GM12878 (cell line): ENCODE measurements around the gene SHB. TPM values are rescaled to one million over a fixed set of nuclear protein-coding genes. Genes with fewer than 3 reads are reported as not detected.

Experiments used
- ATF7 ChIP-seq: fragments of 450-650 bp; IDR thresholded peaks from 2 replicates; pipeline ENCODE4 v1.6.1; 2016; ENCODE audit warnings: low read depth, mild to moderate bottlenecking
- CBX3 ChIP-seq: fragments of 200-600 bp; sonication (generic); IDR thresholded peaks from 2 replicates; pipeline ENCODE4 v1.6.1; 2016; ENCODE audit warnings: low read depth, borderline replicate concordance
- FOS ChIP-seq: IDR thresholded peaks from 3 replicates; pipeline ENCODE4 v1.6.1; 2011; ENCODE audit warnings: borderline replicate concordance; ENCODE audit not compliant: insufficient read length; ENCODE audit errors: extremely low read depth
- HDAC6 ChIP-seq: fragments of 200-600 bp; sonication (generic); IDR thresholded peaks from one replicate; pipeline ENCODE4 v1.8.0; 2017; ENCODE audit warnings: antibody characterized with exemption; ENCODE audit not compliant: unreplicated experiment
- IRF4 ChIP-seq: IDR thresholded peaks from 2 replicates; pipeline ENCODE4 v1.6.1; 2011; ENCODE audit warnings: low read depth, low read length
- MYB ChIP-seq: fragments of 150-350 bp; IDR thresholded peaks from 2 replicates; pipeline ENCODE4 v1.6.1; 2014; ENCODE audit warnings: mild to moderate bottlenecking, low read depth, low read length, borderline replicate concordance
- NBN ChIP-seq: fragments of 450-650 bp; IDR thresholded peaks from 2 replicates; pipeline ENCODE4 v1.6.1; 2016
- NFXL1 ChIP-seq: fragments of 450-650 bp; IDR thresholded peaks from 2 replicates; pipeline ENCODE4 v1.6.1; 2017; ENCODE audit warnings: antibody characterized with exemption, mild to moderate bottlenecking, borderline replicate concordance
- POLR2AphosphoS5 ChIP-seq: IDR thresholded peaks from 2 replicates; pipeline ENCODE4 v1.6.1; 2011; ENCODE audit warnings: mild to moderate bottlenecking, low read length, inconsistent platforms
- RUNX3 ChIP-seq: IDR thresholded peaks from 2 replicates; pipeline ENCODE4 v1.6.1; 2012; ENCODE audit warnings: low read length, inconsistent platforms
- STAT1 ChIP-seq: fragments of 450-650 bp; conservative IDR thresholded peaks from 2 replicates; pipeline ENCODE4 v1.6.1; 2014; ENCODE audit warnings: antibody characterized with exemption, mild to moderate bottlenecking
- STAT3 ChIP-seq: IDR thresholded peaks from 2 replicates; pipeline ENCODE4 v1.6.1; 2011; ENCODE audit warnings: low read depth, low read length, improper control_type of control experiment
- TBL1XR1 ChIP-seq: IDR thresholded peaks from 2 replicates; pipeline ENCODE4 v1.6.1; 2012; ENCODE audit warnings: low read depth, low read length, improper control_type of control experiment
- ZZZ3 ChIP-seq: IDR thresholded peaks from 2 replicates; pipeline ENCODE4 v1.6.1; 2011; ENCODE audit warnings: low read depth; ENCODE audit not compliant: control insufficient read depth, insufficient read length
- polyA plus RNA-seq, 11 experiments: library from polyadenylated mRNA; depleted of rRNA in 4 of 11; unstranded in 6 of 11; stranded (reverse) in 5 of 11; fragments of >200 nt; fragmentation: Nextera tagmentation in 4 of 11; fragmentation: Illumina TruSeq in 1 of 11; extraction: Ambion mirVana in 4 of 11; extraction: Trizol in 1 of 11; gene quantifications; 1 replicate in 1 of 11; 2 replicates in 10 of 11; pipeline versions ENCODE4 v1.2.1 to v1.2.3, GENCODE V29; 2011 to 2016; ENCODE audit warnings: inconsistent platforms in 2 of 11, missing spikeins in 2 of 11, low read depth in 1 of 11
- total RNA-seq, 4 experiments: library from RNA; depleted of rRNA in 3 of 4; stranded (reverse); fragments of >200 nt in 3 of 4; fragmentation: Illumina TruSeq in 1 of 4; extraction: Trizol in 1 of 4; gene quantifications; 2 replicates each; pipeline versions ENCODE4 v1.2.1 to v1.2.3, GENCODE V29; 2013 to 2021
- TF ChIP-seq, protein P1 (sequence below): fragments of 450-650 bp; conservative IDR thresholded peaks from 2 replicates; pipeline ENCODE4 v1.6.1; 2017; ENCODE audit warnings: mild to moderate bottlenecking, moderate library complexity
- TF ChIP-seq, protein P2 (sequence below): IDR thresholded peaks from 2 replicates; pipeline ENCODE4 v1.6.1; 2012; ENCODE audit warnings: low read depth, low read length, improper control_type of control experiment
- TF ChIP-seq, protein P3 (sequence below): fragments of 450-650 bp; IDR thresholded peaks from 2 replicates; pipeline ENCODE4 v1.6.1; 2016; ENCODE audit warnings: mild to moderate bottlenecking
- TF ChIP-seq, protein P4 (sequence below): fragments of 450-650 bp; IDR thresholded peaks from 2 replicates; pipeline ENCODE4 v1.6.1; 2017; ENCODE audit warnings: mild to moderate bottlenecking, moderate library complexity
- TF ChIP-seq, protein P5 (sequence below): fragments of 450-650 bp; IDR thresholded peaks from 2 replicates; pipeline ENCODE4 v1.6.1; 2018; ENCODE audit warnings: mild to moderate bottlenecking, low read depth, moderate library complexity; ENCODE audit not compliant: partially characterized antibody

SHB gene
- total and polyA plus RNA-seq, 10 of the 15 experiments (the other 5 are each of a cell fraction or from before 2014, with no cell fraction given), result 0.29 to 6.2 (median 1.3) TPM

DNA sequence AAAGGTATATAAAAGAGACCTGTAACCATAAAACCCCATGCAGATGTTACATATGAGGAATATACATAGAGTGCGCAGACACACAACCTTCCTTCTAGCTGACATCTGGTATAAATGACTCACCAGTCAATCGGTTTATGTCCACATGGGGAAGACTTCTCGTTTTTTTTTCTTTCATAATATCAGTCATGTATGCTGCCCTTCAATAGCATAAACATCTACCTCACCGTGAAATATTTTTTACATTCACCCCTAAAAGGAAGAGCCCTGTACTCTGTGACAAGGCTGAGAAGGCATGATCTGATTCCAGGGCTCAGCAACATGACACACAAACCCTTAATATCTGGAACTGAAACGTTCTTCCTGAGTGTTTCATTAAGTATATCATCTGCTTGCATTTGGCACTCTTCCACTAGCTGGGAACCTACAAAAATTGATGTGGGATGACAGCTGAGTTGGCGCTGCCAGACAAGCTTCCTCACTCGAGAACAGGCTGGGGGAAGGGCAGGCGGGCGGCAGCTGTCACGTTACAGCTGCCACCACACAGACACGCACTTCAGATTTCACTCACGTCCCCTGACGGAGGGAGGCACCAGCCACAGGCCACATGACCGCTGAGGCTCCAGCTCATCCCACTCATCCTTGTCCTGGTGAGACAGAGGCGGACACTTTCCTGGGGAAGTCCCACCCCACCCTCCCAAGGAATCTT, 74.2 kb downstream of the SHB start (continued):
- TF ChIP-seq, protein P1, sequence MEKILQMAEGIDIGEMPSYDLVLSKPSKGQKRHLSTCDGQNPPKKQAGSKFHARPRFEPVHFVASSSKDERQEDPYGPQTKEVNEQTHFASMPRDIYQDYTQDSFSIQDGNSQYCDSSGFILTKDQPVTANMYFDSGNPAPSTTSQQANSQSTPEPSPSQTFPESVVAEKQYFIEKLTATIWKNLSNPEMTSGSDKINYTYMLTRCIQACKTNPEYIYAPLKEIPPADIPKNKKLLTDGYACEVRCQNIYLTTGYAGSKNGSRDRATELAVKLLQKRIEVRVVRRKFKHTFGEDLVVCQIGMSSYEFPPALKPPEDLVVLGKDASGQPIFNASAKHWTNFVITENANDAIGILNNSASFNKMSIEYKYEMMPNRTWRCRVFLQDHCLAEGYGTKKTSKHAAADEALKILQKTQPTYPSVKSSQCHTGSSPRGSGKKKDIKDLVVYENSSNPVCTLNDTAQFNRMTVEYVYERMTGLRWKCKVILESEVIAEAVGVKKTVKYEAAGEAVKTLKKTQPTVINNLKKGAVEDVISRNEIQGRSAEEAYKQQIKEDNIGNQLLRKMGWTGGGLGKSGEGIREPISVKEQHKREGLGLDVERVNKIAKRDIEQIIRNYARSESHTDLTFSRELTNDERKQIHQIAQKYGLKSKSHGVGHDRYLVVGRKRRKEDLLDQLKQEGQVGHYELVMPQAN, result peak; percentile 42; the same call in 1 of the 2 replicates
- TF ChIP-seq POLR2AphosphoS5 (no peak), RUNX3 (peak; percentile 85), MYB (no peak), IRF4 (peak; percentile 89), NFXL1 (no peak), TBL1XR1 (peak; percentile 85), FOS (no peak), NBN (peak; percentile 91), STAT1 (no peak), ZZZ3 (no peak), CBX3 (no peak), HDAC6 (no peak), ATF7 (peak; percentile 71), STAT3 (no peak)
- TF ChIP-seq, protein P2, sequence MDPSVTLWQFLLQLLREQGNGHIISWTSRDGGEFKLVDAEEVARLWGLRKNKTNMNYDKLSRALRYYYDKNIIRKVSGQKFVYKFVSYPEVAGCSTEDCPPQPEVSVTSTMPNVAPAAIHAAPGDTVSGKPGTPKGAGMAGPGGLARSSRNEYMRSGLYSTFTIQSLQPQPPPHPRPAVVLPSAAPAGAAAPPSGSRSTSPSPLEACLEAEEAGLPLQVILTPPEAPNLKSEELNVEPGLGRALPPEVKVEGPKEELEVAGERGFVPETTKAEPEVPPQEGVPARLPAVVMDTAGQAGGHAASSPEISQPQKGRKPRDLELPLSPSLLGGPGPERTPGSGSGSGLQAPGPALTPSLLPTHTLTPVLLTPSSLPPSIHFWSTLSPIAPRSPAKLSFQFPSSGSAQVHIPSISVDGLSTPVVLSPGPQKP, result no peak
- TF ChIP-seq, protein P3, sequence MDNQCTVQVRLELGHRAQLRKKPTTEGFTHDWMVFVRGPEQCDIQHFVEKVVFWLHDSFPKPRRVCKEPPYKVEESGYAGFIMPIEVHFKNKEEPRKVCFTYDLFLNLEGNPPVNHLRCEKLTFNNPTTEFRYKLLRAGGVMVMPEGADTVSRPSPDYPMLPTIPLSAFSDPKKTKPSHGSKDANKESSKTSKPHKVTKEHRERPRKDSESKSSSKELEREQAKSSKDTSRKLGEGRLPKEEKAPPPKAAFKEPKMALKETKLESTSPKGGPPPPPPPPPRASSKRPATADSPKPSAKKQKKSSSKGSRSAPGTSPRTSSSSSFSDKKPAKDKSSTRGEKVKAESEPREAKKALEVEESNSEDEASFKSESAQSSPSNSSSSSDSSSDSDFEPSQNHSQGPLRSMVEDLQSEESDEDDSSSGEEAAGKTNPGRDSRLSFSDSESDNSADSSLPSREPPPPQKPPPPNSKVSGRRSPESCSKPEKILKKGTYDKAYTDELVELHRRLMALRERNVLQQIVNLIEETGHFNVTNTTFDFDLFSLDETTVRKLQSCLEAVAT, result peak; percentile 67
- TF ChIP-seq, protein P4, sequence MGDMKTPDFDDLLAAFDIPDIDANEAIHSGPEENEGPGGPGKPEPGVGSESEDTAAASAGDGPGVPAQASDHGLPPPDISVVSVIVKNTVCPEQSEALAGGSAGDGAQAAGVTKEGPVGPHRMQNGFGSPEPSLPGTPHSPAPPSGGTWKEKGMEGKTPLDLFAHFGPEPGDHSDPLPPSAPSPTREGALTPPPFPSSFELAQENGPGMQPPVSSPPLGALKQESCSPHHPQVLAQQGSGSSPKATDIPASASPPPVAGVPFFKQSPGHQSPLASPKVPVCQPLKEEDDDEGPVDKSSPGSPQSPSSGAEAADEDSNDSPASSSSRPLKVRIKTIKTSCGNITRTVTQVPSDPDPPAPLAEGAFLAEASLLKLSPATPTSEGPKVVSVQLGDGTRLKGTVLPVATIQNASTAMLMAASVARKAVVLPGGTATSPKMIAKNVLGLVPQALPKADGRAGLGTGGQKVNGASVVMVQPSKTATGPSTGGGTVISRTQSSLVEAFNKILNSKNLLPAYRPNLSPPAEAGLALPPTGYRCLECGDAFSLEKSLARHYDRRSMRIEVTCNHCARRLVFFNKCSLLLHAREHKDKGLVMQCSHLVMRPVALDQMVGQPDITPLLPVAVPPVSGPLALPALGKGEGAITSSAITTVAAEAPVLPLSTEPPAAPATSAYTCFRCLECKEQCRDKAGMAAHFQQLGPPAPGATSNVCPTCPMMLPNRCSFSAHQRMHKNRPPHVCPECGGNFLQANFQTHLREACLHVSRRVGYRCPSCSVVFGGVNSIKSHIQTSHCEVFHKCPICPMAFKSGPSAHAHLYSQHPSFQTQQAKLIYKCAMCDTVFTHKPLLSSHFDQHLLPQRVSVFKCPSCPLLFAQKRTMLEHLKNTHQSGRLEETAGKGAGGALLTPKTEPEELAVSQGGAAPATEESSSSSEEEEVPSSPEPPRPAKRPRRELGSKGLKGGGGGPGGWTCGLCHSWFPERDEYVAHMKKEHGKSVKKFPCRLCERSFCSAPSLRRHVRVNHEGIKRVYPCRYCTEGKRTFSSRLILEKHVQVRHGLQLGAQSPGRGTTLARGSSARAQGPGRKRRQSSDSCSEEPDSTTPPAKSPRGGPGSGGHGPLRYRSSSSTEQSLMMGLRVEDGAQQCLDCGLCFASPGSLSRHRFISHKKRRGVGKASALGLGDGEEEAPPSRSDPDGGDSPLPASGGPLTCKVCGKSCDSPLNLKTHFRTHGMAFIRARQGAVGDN, result peak; percentile 92
- TF ChIP-seq, protein P5, sequence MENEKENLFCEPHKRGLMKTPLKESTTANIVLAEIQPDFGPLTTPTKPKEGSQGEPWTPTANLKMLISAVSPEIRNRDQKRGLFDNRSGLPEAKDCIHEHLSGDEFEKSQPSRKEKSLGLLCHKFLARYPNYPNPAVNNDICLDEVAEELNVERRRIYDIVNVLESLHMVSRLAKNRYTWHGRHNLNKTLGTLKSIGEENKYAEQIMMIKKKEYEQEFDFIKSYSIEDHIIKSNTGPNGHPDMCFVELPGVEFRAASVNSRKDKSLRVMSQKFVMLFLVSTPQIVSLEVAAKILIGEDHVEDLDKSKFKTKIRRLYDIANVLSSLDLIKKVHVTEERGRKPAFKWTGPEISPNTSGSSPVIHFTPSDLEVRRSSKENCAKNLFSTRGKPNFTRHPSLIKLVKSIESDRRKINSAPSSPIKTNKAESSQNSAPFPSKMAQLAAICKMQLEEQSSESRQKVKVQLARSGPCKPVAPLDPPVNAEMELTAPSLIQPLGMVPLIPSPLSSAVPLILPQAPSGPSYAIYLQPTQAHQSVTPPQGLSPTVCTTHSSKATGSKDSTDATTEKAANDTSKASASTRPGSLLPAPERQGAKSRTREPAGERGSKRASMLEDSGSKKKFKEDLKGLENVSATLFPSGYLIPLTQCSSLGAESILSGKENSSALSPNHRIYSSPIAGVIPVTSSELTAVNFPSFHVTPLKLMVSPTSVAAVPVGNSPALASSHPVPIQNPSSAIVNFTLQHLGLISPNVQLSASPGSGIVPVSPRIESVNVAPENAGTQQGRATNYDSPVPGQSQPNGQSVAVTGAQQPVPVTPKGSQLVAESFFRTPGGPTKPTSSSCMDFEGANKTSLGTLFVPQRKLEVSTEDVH, result peak; percentile 54
